Stimulated activated CD4-positive, alpha-beta T cell treated with anti-CD3 and anti-CD28 coated beads, TNF-alpha, amount 100 ng/mL, for 4 hours (primary cell): ENCODE results near the gene NEK9.
"Not testable (repeated sequence)": the region's sequence is repeated elsewhere in the genome, so short reads cannot be mapped to it uniquely, and the experiment has no call there.

Experiments
- DNase-seq, 3 experiments: peaks; one replicate each; pipeline ENCODE4 v3.0.0-alpha.2; 2020; ENCODE audit warnings: low read depth in 3 of 3

The NEK9 gene

GRCh38 chr14:75107186-75107585, 19.7 kb downstream of the NEK9 start:
- DNase-seq: no peak

GRCh38 chr14:75101491-75101890, 25.4 kb downstream of the NEK9 start:
- DNase-seq: no peak

- DNase-seq: no peak
Measured at GRCh38 chr14:75098682-75099081, 28.2 kb downstream of the NEK9 start.

- no peak for DNase-seq
Measured at GRCh38 chr14:75098212-75098611, 28.6 kb downstream of the NEK9 start.

- no peak for DNase-seq
Measured at GRCh38 chr14:75096959-75097358, 29.9 kb downstream of the NEK9 start.

GRCh38 chr14:75095690-75096089, 31.2 kb downstream of the NEK9 start:
- no peak for DNase-seq

GRCh38 chr14:75094896-75095295, 32.0 kb downstream of the NEK9 start:
- DNase-seq: no peak

GRCh38 chr14:75092698-75093097, 34.1 kb downstream of the NEK9 start:
- DNase-seq: no peak

- no peak for DNase-seq
Measured at GRCh38 chr14:75091251-75091650, 35.6 kb downstream of the NEK9 start.

GRCh38 chr14:75090353-75090752, 36.5 kb downstream of the NEK9 start:
- DNase-seq: no peak

GRCh38 chr14:75088566-75089373, 38.1 kb downstream of the NEK9 start:
- DNase-seq: peak in 1 of 3 experiments; percentile 10

GRCh38 chr14:75088153-75088552, 38.7 kb downstream of the NEK9 start:
- DNase-seq: no peak

GRCh38 chr14:75084513-75084912, 42.3 kb downstream of the NEK9 start:
- no peak for DNase-seq

- no peak for DNase-seq
Measured at GRCh38 chr14:75083271-75083670, 43.6 kb downstream of the NEK9 start.

- no peak for DNase-seq
Measured at GRCh38 chr14:75081660-75082229, 45.1 kb downstream of the NEK9 start.

GRCh38 chr14:75079521-75079920, 47.3 kb downstream of the NEK9 start:
- DNase-seq: no peak

GRCh38 chr14:75077794-75078193, 49.1 kb downstream of the NEK9 start:
- no peak for DNase-seq

GRCh38 chr14:75070383-75070782, 56.5 kb downstream of the NEK9 start:
- no peak for DNase-seq

GRCh38 chr14:75069811-75070145, 57.1 kb downstream of the NEK9 start:
- no peak for DNase-seq

GRCh38 chr14:75069121-75069810, 57.6 kb downstream of the NEK9 start, which contains the start of gene ZC2HC1C:
Gene ZC2HC1C, plus strand, starts transcription at chr14:75069641. Its CDS starts 933 bp downstream, at chr14:75070574.
- peak; percentile 26 to 46 (median 31) for DNase-seq

GRCh38 chr14:75068294-75069120, 58.3 kb downstream of the NEK9 start:
- DNase-seq: no peak

- not testable (repeated sequence) for DNase-seq
Measured at GRCh38 chr14:75067765-75068164, 59.1 kb downstream of the NEK9 start.
